GM12874 (cell line): ENCODE results near the gene CASZ1.

Experiments used
- CTCF ChIP-seq: IDR thresholded peaks from 2 replicates; pipeline ENCODE4 v1.5.1; 2011; ENCODE audit warnings: low read depth, mild to moderate bottlenecking, control low read depth, low read length, moderate library complexity; ENCODE audit not compliant: insufficient read depth

Gene CASZ1

GRCh38 chr1:10789803-10790702 is 6.4 kb downstream of the CASZ1 start:
- no peak for TF ChIP-seq CTCF

- TF ChIP-seq CTCF = no peak
Observed at GRCh38 chr1:10789047-10789791, 7.2 kb downstream of the CASZ1 start.

GRCh38 chr1:10788592-10789006 is 7.8 kb downstream of the CASZ1 start:
- TF ChIP-seq CTCF = no peak

GRCh38 chr1:10787286-10787685 is 9.2 kb downstream of the CASZ1 start:
- TF ChIP-seq CTCF = no peak

- TF ChIP-seq CTCF = no peak
Observed at GRCh38 chr1:10785728-10786638, 10.5 kb downstream of the CASZ1 start.

- TF ChIP-seq CTCF = no peak
Observed at GRCh38 chr1:10784998-10785727, 11.3 kb downstream of the CASZ1 start.
